Measurements from ENCODE around the gene GYS2. TPM values are rescaled to one million over a fixed set of nuclear protein-coding genes. Genes with fewer than 3 reads are reported as not detected.

The GYS2 gene
- total RNA-seq, 1 donor from 2014 or later, result not detected

GRCh38 chr12:21644516-21644915 is 39.9 kb upstream of the GYS2 start:
- no peak overlapping the region for H3K4me3 ChIP-seq (ENCODE audit: low read depth, low read length)
- TF ChIP-seq, protein P1, sequence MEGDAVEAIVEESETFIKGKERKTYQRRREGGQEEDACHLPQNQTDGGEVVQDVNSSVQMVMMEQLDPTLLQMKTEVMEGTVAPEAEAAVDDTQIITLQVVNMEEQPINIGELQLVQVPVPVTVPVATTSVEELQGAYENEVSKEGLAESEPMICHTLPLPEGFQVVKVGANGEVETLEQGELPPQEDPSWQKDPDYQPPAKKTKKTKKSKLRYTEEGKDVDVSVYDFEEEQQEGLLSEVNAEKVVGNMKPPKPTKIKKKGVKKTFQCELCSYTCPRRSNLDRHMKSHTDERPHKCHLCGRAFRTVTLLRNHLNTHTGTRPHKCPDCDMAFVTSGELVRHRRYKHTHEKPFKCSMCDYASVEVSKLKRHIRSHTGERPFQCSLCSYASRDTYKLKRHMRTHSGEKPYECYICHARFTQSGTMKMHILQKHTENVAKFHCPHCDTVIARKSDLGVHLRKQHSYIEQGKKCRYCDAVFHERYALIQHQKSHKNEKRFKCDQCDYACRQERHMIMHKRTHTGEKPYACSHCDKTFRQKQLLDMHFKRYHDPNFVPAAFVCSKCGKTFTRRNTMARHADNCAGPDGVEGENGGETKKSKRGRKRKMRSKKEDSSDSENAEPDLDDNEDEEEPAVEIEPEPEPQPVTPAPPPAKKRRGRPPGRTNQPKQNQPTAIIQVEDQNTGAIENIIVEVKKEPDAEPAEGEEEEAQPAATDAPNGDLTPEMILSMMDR (conservative IDR thresholded peaks at IDR 0.05; ENCODE audit: low read depth, low read length), result no peak
- no peak for DNase-seq (ENCODE audit: low read depth)

DNA sequence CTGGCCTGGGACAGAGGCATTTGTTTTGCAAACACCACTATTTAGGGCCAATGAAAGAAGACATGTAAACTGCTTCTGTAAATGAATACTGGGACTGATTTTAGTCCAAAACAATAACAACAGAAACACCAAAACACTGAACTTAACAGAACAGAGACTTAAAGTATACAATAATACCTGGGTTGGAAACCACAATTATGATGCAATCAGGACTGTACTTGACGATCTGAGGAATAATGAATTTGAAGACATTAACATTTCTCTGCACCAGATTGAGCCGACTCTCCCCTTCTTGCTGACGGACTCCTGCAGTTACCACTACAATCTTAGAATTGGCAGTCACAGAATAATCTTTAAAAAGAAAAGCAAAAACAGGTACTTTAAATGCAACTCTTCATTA is 39.1 kb upstream of the GYS2 start:
- no peak for DNase-seq (ENCODE audit: low read depth)
- H3K4me3 ChIP-seq (ENCODE audit: low read depth, low read length), result no peak overlapping the region
- TF ChIP-seq, protein P1 (conservative IDR thresholded peaks at IDR 0.05; ENCODE audit: low read depth, low read length), result no peak

GRCh38 chr12:21642707-21643389 is 38.2 kb upstream of the GYS2 start:
- H3K4me3 ChIP-seq (ENCODE audit: low read depth, low read length), result no peak overlapping the region
- DNase-seq (ENCODE audit: low read depth), result no peak
- TF ChIP-seq, protein P1 (conservative IDR thresholded peaks at IDR 0.05; ENCODE audit: low read depth, low read length), result no peak

- no peak for DNase-seq (ENCODE audit: low read depth)
- TF ChIP-seq, protein P1 (conservative IDR thresholded peaks at IDR 0.05; ENCODE audit: low read depth, low read length), result no peak
- no peak overlapping the region for H3K4me3 ChIP-seq (ENCODE audit: low read depth, low read length)
Observed at GRCh38 chr12:21638054-21638891, 33.6 kb upstream of the GYS2 start.

GRCh38 chr12:21634245-21634644 is 29.6 kb upstream of the GYS2 start:
- TF ChIP-seq, protein P1 (conservative IDR thresholded peaks at IDR 0.05; ENCODE audit: low read depth, low read length), result no peak
- H3K4me3 ChIP-seq (ENCODE audit: low read depth, low read length), result no peak overlapping the region
- DNase-seq (ENCODE audit: low read depth), result no peak

- no peak for DNase-seq (ENCODE audit: low read depth)
- H3K4me3 ChIP-seq (ENCODE audit: low read depth, low read length), result no peak overlapping the region
- TF ChIP-seq, protein P1 (conservative IDR thresholded peaks at IDR 0.05; ENCODE audit: low read depth, low read length), result no peak
Observed at GRCh38 chr12:21631367-21631766, 26.7 kb upstream of the GYS2 start.

Measured in epithelial cell of proximal tubule (primary cell).